ENCODE results near the gene LETM1. TPM values are rescaled to one million over a fixed set of nuclear protein-coding genes. Genes with fewer than 3 reads are reported as not detected.

The LETM1 gene
- total and polyA plus RNA-seq, 3 experiments from 2014 or later = 15.5 to 87.3 (median 85.4) TPM

- Mint-ChIP-seq H3K27ac (no peak overlapping the region), H3K9me3 (no peaks in the 10 kb centered on the region), H3K36me3 (no peaks in the 10 kb centered on the region), H3K27me3 (peaks cover 19 to 26% of the 10 kb centered on the region in 2 donors), H3K4me1 (no peaks in the 10 kb centered on the region), H3K4me3 (peak overlapping the region in 5 of 7 donors; percentile 23 to 63 (median 28))
- H3K4me1 ChIP-seq (ENCODE audit: insufficient read depth, low read length) = peaks cover 12% of the 10 kb centered on the region
- no peaks in the 10 kb centered on the region for H3K9me3 ChIP-seq (ENCODE audit: low read length)
- no peak for DNase-seq
- no peaks in the 10 kb centered on the region for H3K36me3 ChIP-seq (ENCODE audit: insufficient read depth, low read length)
- no peak overlapping the region for H3K27ac ChIP-seq (ENCODE audit: low read depth, low read length)
- peaks cover 18% of the 10 kb centered on the region for H3K27me3 ChIP-seq (ENCODE audit: insufficient read depth, low read length, poor library complexity, severe bottlenecking)
- CTCF ChIA-PET = no interaction called here
- H3K4me3 ChIP-seq (ENCODE audit: low read length) = no peak overlapping the region
- POLR2A ChIA-PET = no interaction called here
Observed at GRCh38 chr4:1795299-1796195, 60.4 kb downstream of the LETM1 start.

GRCh38 chr4:1794809-1795298 is 61.1 kb downstream of the LETM1 start:
- Histone ChIP-seq H3K9me3 (ENCODE audit: low read length) (no peaks in the 10 kb centered on the region), H3K36me3 (ENCODE audit: insufficient read depth, low read length) (no peaks in the 10 kb centered on the region), H3K4me3 (ENCODE audit: low read length) (no peak overlapping the region), H3K4me1 (ENCODE audit: insufficient read depth, low read length) (peaks cover 12% of the 10 kb centered on the region), H3K27ac (ENCODE audit: low read depth, low read length) (no peak overlapping the region), H3K27me3 (ENCODE audit: insufficient read depth, low read length, poor library complexity, severe bottlenecking) (peaks cover 18% of the 10 kb centered on the region)
- H3K27ac Mint-ChIP-seq = no peak overlapping the region
- H3K9me3 Mint-ChIP-seq = no peaks in the 10 kb centered on the region
- ChIA-PET CTCF (no interaction called here), POLR2A (no interaction called here)
- H3K36me3 Mint-ChIP-seq = no peaks in the 10 kb centered on the region
- H3K27me3 Mint-ChIP-seq = peaks cover 15 to 22% of the 10 kb centered on the region in 2 donors
- no peak overlapping the region for H3K4me3 Mint-ChIP-seq
- H3K4me1 Mint-ChIP-seq = no peaks in the 10 kb centered on the region
- DNase-seq = no peak

GRCh38 chr4:1793940-1794808 is 61.8 kb downstream of the LETM1 start:
- no peaks in the 10 kb centered on the region for H3K36me3 Mint-ChIP-seq
- no peaks in the 10 kb centered on the region for H3K9me3 ChIP-seq (ENCODE audit: low read length)
- no peak overlapping the region for H3K4me3 ChIP-seq (ENCODE audit: low read length)
- ChIA-PET POLR2A (no interaction called here), CTCF (no interaction called here)
- no peak for DNase-seq
- no peaks in the 10 kb centered on the region for H3K4me1 Mint-ChIP-seq
- no peak overlapping the region for H3K27ac Mint-ChIP-seq
- H3K27me3 ChIP-seq (ENCODE audit: insufficient read depth, low read length, poor library complexity, severe bottlenecking) = peaks cover 18% of the 10 kb centered on the region
- H3K4me3 Mint-ChIP-seq = peak overlapping the region in 2 of 7 donors; percentile 19 to 63
- H3K4me1 ChIP-seq (ENCODE audit: insufficient read depth, low read length) = peaks cover 12% of the 10 kb centered on the region
- H3K36me3 ChIP-seq (ENCODE audit: insufficient read depth, low read length) = no peaks in the 10 kb centered on the region
- peak overlapping the region; percentile 16 for H3K27ac ChIP-seq (ENCODE audit: low read depth, low read length)
- no peaks in the 10 kb centered on the region for H3K9me3 Mint-ChIP-seq
- H3K27me3 Mint-ChIP-seq = peaks cover 15 to 22% of the 10 kb centered on the region in 2 donors

GRCh38 chr4:1793496-1793840 is 62.5 kb downstream of the LETM1 start:
- Histone ChIP-seq H3K4me1 (ENCODE audit: insufficient read depth, low read length) (peaks cover 12% of the 10 kb centered on the region), H3K36me3 (ENCODE audit: insufficient read depth, low read length) (no peaks in the 10 kb centered on the region), H3K9me3 (ENCODE audit: low read length) (no peaks in the 10 kb centered on the region), H3K4me3 (ENCODE audit: low read length) (no peak overlapping the region), H3K27me3 (ENCODE audit: insufficient read depth, low read length, poor library complexity, severe bottlenecking) (peaks cover 18% of the 10 kb centered on the region), H3K27ac (ENCODE audit: low read depth, low read length) (no peak overlapping the region)
- no peak overlapping the region for H3K4me3 Mint-ChIP-seq
- no peaks in the 10 kb centered on the region for H3K4me1 Mint-ChIP-seq
- H3K27ac Mint-ChIP-seq = no peak overlapping the region
- ChIA-PET POLR2A (no interaction called here), CTCF (no interaction called here)
- no peaks in the 10 kb centered on the region for H3K9me3 Mint-ChIP-seq
- H3K27me3 Mint-ChIP-seq = peaks cover 15 to 17% of the 10 kb centered on the region in 2 donors
- no peaks in the 10 kb centered on the region for H3K36me3 Mint-ChIP-seq
- DNase-seq = peak in 2 of 5 donors; percentile 30 to 33

GRCh38 chr4:1792832-1793495 is 63.0 kb downstream of the LETM1 start, which contains the start of gene FGFR3:
Gene FGFR3, plus strand, starts transcription at chr4:1793293. Its CDS starts 642 bp downstream, at chr4:1793935.
- peaks cover 18% of the 10 kb centered on the region for H3K27me3 ChIP-seq (ENCODE audit: insufficient read depth, low read length, poor library complexity, severe bottlenecking)
- no peaks in the 10 kb centered on the region for H3K9me3 ChIP-seq (ENCODE audit: low read length)
- Mint-ChIP-seq H3K27ac (peak within 1 kb of the TSS in 1 of 8 donors; percentile 41), H3K27me3 (peaks cover 15 to 17% of the 10 kb centered on the region in 2 donors), H3K36me3 (no peaks in the 10 kb centered on the region), H3K4me1 (no peaks in the 10 kb centered on the region), H3K4me3 (peak within 1 kb of the TSS; percentile 19 to 61 (median 55)), H3K9me3 (no peaks in the 10 kb centered on the region)
- H3K4me3 ChIP-seq (ENCODE audit: low read length) = no peak within 1 kb of the TSS
- no peaks in the 10 kb centered on the region for H3K36me3 ChIP-seq (ENCODE audit: insufficient read depth, low read length)
- CTCF ChIA-PET = no interaction called here
- POLR2A ChIA-PET = no interaction called here
- peak in 4 of 5 donors; percentile 10 to 31 (median 18) for DNase-seq
- H3K4me1 ChIP-seq (ENCODE audit: insufficient read depth, low read length) = peaks cover 12% of the 10 kb centered on the region
- H3K27ac ChIP-seq (ENCODE audit: low read depth, low read length) = no peak within 1 kb of the TSS

- Mint-ChIP-seq H3K9me3 (no peaks in the 10 kb centered on the region), H3K4me1 (no peaks in the 10 kb centered on the region), H3K36me3 (no peaks in the 10 kb centered on the region), H3K4me3 (peak overlapping the region in 6 of 7 donors; percentile 41 to 61 (median 58)), H3K27me3 (peaks cover 15 to 17% of the 10 kb centered on the region in 2 donors), H3K27ac (peak overlapping the region in 1 of 8 donors; percentile 41)
- Histone ChIP-seq H3K27ac (ENCODE audit: low read depth, low read length) (no peak overlapping the region), H3K9me3 (ENCODE audit: low read length) (no peaks in the 10 kb centered on the region), H3K36me3 (ENCODE audit: insufficient read depth, low read length) (no peaks in the 10 kb centered on the region), H3K4me3 (ENCODE audit: low read length) (no peak overlapping the region), H3K4me1 (ENCODE audit: insufficient read depth, low read length) (peaks cover 12% of the 10 kb centered on the region), H3K27me3 (ENCODE audit: insufficient read depth, low read length, poor library complexity, severe bottlenecking) (peaks cover 18% of the 10 kb centered on the region)
- no peak for DNase-seq
- ChIA-PET POLR2A (no interaction called here), CTCF (no interaction called here)
Observed at GRCh38 chr4:1792158-1792831, 63.7 kb downstream of the LETM1 start.

GRCh38 chr4:1790005-1790404 is 66.0 kb downstream of the LETM1 start:
- Mint-ChIP-seq H3K9me3 (no peaks in the 10 kb centered on the region), H3K27ac (no peak overlapping the region), H3K4me1 (no peaks in the 10 kb centered on the region), H3K4me3 (no peak overlapping the region), H3K36me3 (no peaks in the 10 kb centered on the region), H3K27me3 (peaks cover 5 to 7% of the 10 kb centered on the region in 2 donors)
- no peaks in the 10 kb centered on the region for H3K36me3 ChIP-seq (ENCODE audit: insufficient read depth, low read length)
- CTCF ChIA-PET = no interaction called here
- DNase-seq = no peak
- POLR2A ChIA-PET = no interaction called here
- no peaks in the 10 kb centered on the region for H3K27me3 ChIP-seq (ENCODE audit: insufficient read depth, low read length, poor library complexity, severe bottlenecking)
- no peaks in the 10 kb centered on the region for H3K9me3 ChIP-seq (ENCODE audit: low read length)
- H3K27ac ChIP-seq (ENCODE audit: low read depth, low read length) = no peak overlapping the region
- H3K4me3 ChIP-seq (ENCODE audit: low read length) = no peak overlapping the region
- H3K4me1 ChIP-seq (ENCODE audit: insufficient read depth, low read length) = peaks cover 5% of the 10 kb centered on the region

All from CD8-positive, alpha-beta memory T cell (primary cell).